KMS-11 (cell line): ENCODE results near the gene CRYAB.

Source experiments
- H2AFZ ChIP-seq: fragments of 200-600 bp; sonication (generic); 2 replicates; pipeline ENCODE4 v1.6.1; 2016; ENCODE audit warnings: antibody characterized with exemption, mixed run types, low read depth
- H3K27ac ChIP-seq: fragments of 200-600 bp; sonication (generic); 2 replicates; pipeline ENCODE4 v1.6.1; 2016; ENCODE audit warnings: mild to moderate bottlenecking, mixed run types
- H3K27me3 ChIP-seq: fragments of 200-600 bp; sonication (generic); 2 replicates; pipeline ENCODE4 v1.6.1; 2017; ENCODE audit warnings: mild to moderate bottlenecking, low read depth, mixed run types, moderate library complexity; ENCODE audit not compliant: insufficient read depth
- H3K36me3 ChIP-seq: fragments of 200-600 bp; sonication (generic); 2 replicates; pipeline ENCODE4 v1.6.1; 2017; ENCODE audit warnings: mild to moderate bottlenecking, mixed run types; ENCODE audit not compliant: insufficient read depth
- H3K4me1 ChIP-seq: fragments of 200-600 bp; sonication (generic); 2 replicates; pipeline ENCODE4 v1.6.1; 2016; ENCODE audit warnings: mild to moderate bottlenecking, low read depth, mixed run types; ENCODE audit not compliant: poor library complexity, severe bottlenecking
- H3K4me2 ChIP-seq: fragments of 200-600 bp; sonication (generic); 2 replicates; pipeline ENCODE4 v1.7.0; 2016; ENCODE audit warnings: mild to moderate bottlenecking, mixed run types
- H3K4me3 ChIP-seq: fragments of 200-600 bp; sonication (generic); IDR thresholded peaks from 2 replicates; pipeline ENCODE4 v1.6.1; 2017; ENCODE audit warnings: low read depth, low read length, mixed read lengths; ENCODE audit not compliant: insufficient read depth
- H3K79me2 ChIP-seq: fragments of 200-600 bp; sonication (generic); 2 replicates; pipeline ENCODE4 v1.6.1; 2016; ENCODE audit warnings: low read depth, mixed run types; ENCODE audit not compliant: insufficient read depth
- H3K9ac ChIP-seq: fragments of 200-600 bp; sonication (generic); 2 replicates; pipeline ENCODE4 v1.6.1; 2016; ENCODE audit warnings: mild to moderate bottlenecking, mixed run types
- H4K20me1 ChIP-seq: fragments of 200-600 bp; sonication (generic); 2 replicates; pipeline ENCODE4 v1.6.1; 2016; ENCODE audit warnings: mild to moderate bottlenecking, mixed run types; ENCODE audit not compliant: insufficient read depth
- CTCF ChIP-seq: fragments of 200-600 bp; sonication (generic); conservative IDR thresholded peaks from 2 replicates; pipeline ENCODE4 v1.6.1; 2017; ENCODE audit warnings: low read depth, mild to moderate bottlenecking, antibody characterized with exemption, low read length, moderate library complexity, mixed read lengths

Gene CRYAB

GRCh38 chr11:111860257-111860656, 51.3 kb downstream of the CRYAB start:
- no peak overlapping the region for H3K4me3 ChIP-seq
- TF ChIP-seq CTCF, result no peak

More at GRCh38 chr11:111860257-111860656, 51.3 kb downstream of the CRYAB start:
- Histone ChIP-seq H3K27me3 (no peaks in the 10 kb centered on the region), H3K27ac (no peak overlapping the region), H3K4me1 (no peaks in the 10 kb centered on the region), H2AFZ (no peak overlapping the region), H3K79me2 (no peaks in the 10 kb centered on the region), H3K9ac (no peak overlapping the region), H3K4me2 (no peak overlapping the region), H3K36me3 (no peaks in the 10 kb centered on the region), H4K20me1 (no peaks in the 10 kb centered on the region)
